BE2C (cell line): ENCODE data around the gene SYT2.
A peak's percentile ranks its signal among the peaks of the same experiment; 100 is the strongest.
"Not testable (repeated sequence)": the region's sequence is repeated elsewhere in the genome, so short reads cannot be mapped to it uniquely, and the experiment has no call there.

ENCODE experiments used
- DNase-seq: peaks from one replicate; pipeline ENCODE4 v3.0.0-alpha.2; 2020
- H3K27me3 ChIP-seq: fragments of 250-450 bp; sonication (Bioruptor Pico); 2 replicates; pipeline ENCODE4 v1.5.1; 2020; ENCODE audit warnings: mild to moderate bottlenecking
- H3K36me3 ChIP-seq: fragments of 250-450 bp; sonication (Bioruptor Pico); 2 replicates; pipeline ENCODE4 v1.5.1; 2020; ENCODE audit warnings: mild to moderate bottlenecking
- H3K4me1 ChIP-seq: fragments of 250-450 bp; sonication (Bioruptor Pico); 2 replicates; pipeline ENCODE4 v1.5.1; 2020
- H3K4me3 ChIP-seq: 2 replicates; pipeline ENCODE4 v1.5.1; 2011; ENCODE audit warnings: low read depth, low read length
- H3K9me3 ChIP-seq: fragments of 250-450 bp; sonication (Bioruptor Pico); 2 replicates; pipeline ENCODE4 v1.5.1; 2020
- TF ChIP-seq, protein P1 (sequence below): IDR thresholded peaks from 2 replicates; pipeline ENCODE4 v1.5.1; 2012; ENCODE audit warnings: mild to moderate bottlenecking, low read depth, low read length

The SYT2 gene

DNA sequence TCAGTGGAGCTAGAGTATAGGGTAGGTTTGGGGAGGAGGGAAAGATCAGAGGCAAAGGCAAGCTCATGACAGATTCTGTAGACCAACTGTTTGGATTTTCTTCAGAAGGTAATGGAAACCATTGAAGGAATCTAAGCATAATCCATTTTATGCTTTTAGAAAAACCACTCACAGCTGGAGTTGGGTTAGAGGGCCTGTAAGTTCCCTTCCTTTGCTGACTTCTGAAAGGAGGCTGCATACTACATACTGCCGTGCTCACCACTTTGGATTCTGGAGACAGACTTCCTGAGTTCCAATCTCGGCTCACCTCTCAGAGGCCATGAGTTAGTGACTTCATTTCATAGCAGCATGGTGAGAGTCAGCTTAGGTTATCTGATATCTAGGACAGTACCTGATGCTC, 6.4 kb upstream of the SYT2 start:
- TF ChIP-seq, protein P1, sequence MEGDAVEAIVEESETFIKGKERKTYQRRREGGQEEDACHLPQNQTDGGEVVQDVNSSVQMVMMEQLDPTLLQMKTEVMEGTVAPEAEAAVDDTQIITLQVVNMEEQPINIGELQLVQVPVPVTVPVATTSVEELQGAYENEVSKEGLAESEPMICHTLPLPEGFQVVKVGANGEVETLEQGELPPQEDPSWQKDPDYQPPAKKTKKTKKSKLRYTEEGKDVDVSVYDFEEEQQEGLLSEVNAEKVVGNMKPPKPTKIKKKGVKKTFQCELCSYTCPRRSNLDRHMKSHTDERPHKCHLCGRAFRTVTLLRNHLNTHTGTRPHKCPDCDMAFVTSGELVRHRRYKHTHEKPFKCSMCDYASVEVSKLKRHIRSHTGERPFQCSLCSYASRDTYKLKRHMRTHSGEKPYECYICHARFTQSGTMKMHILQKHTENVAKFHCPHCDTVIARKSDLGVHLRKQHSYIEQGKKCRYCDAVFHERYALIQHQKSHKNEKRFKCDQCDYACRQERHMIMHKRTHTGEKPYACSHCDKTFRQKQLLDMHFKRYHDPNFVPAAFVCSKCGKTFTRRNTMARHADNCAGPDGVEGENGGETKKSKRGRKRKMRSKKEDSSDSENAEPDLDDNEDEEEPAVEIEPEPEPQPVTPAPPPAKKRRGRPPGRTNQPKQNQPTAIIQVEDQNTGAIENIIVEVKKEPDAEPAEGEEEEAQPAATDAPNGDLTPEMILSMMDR = no peak
- no peak for DNase-seq
- no peaks in the 10 kb centered on the region; the same call in 1 of the 2 replicates for H3K4me1 ChIP-seq
- H3K36me3 ChIP-seq = no peaks in the 10 kb centered on the region
- no peak overlapping the region for H3K4me3 ChIP-seq
- no peaks in the 10 kb centered on the region for H3K9me3 ChIP-seq
- H3K27me3 ChIP-seq = no peaks in the 10 kb centered on the region

GRCh38 chr1:202714202-202714601, 3.9 kb upstream of the SYT2 start:
- not testable (repeated sequence) for DNase-seq, H3K4me1 ChIP-seq

DNA sequence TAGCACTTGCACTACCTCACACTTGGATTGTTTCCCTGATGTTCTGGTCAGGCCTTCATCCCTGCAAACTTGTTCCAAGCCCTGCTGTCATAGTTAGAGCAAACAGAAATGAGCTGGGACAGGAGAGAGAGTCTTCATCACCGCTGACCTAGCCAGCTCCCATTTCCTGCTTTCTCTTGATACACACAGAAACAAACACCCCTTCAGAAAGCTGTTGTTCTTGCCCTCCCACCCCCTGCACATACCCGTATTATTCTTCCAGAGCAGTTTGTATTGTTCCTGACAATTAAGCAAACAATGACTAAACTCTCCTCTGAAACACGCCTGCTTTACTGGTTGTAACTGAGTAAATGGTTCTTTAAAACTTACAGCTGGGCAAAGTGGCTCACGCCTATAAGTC, 2.9 kb upstream of the SYT2 start:
- Histone ChIP-seq H3K4me3 (no peak overlapping the region), H3K36me3 (no peaks in the 10 kb centered on the region), H3K27me3 (peaks cover 21% of the 10 kb centered on the region), H3K4me1 (no peaks in the 10 kb centered on the region; the same call in 1 of the 2 replicates), H3K9me3 (no peaks in the 10 kb centered on the region)
- TF ChIP-seq, protein P1 = no peak
- DNase-seq = no peak

More at GRCh38 chr1:202714202-202714601, 3.9 kb upstream of the SYT2 start:
- not testable (repeated sequence) for H3K9me3 ChIP-seq, H3K36me3 ChIP-seq, H3K4me3 ChIP-seq
- H3K27me3 ChIP-seq = peaks cover 15% of the 10 kb centered on the region

GRCh38 chr1:202711949-202712635, 1.8 kb upstream of the SYT2 start:
- TF ChIP-seq, protein P1 = no peak
- H3K4me1 ChIP-seq = no peaks in the 10 kb centered on the region; the same call in 1 of the 2 replicates
- no peak overlapping the region for H3K4me3 ChIP-seq
- peaks cover 21% of the 10 kb centered on the region for H3K27me3 ChIP-seq
- H3K9me3 ChIP-seq = no peaks in the 10 kb centered on the region
- H3K36me3 ChIP-seq = no peaks in the 10 kb centered on the region
- no peak for DNase-seq

- DNase-seq = peak; percentile 29
- Histone ChIP-seq H3K27me3 (peaks cover 21% of the 10 kb centered on the region), H3K36me3 (no peaks in the 10 kb centered on the region), H3K4me3 (peak overlapping the region; percentile 51), H3K9me3 (no peaks in the 10 kb centered on the region), H3K4me1 (no peaks in the 10 kb centered on the region; the same call in 1 of the 2 replicates)
- TF ChIP-seq, protein P1 = no peak
These were observed 795 bp downstream of the SYT2 start for GRCh38 chr1:202709276-202710041.

DNA sequence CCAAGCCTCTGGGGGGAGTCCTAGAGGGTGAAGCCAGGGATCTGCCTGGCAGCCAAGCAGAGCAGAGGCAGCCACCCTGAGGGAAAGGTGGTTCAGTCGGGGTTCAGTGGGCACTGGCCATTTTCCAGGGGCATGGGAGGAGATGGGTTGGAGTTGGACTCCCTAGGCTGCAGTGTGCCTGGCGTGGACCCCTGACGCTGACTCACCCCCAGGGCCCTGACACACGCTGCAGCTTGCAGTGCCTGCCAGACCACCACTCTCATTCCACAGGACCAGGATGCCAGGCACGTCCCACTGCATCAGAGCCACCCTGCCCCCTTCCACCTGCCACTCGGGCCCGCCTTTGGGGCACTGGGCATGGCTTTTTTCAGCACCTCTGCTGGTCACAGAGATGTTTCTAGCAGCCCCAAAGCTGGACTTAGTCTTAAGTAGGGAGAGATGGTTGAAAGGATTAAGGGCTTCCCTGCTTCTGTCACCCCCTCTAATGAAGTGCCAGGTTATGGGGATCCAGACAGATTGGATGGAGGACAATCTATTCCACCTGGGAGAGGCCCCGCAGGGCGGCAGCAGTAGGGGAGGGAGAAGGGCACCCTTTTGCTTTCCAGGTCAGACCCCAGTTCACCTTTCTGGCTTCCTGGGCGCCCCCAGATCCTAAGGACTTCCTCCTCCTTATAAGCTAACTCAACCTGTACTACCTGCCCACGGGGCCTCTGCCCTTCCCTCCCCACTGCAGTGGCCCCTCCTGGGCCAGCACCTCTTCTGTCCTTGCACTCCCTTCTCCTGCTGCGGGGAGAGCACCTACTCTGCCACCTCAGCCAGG, 1.6 kb downstream of the SYT2 start:
- DNase-seq = no peak
- Histone ChIP-seq H3K27me3 (peaks cover 21% of the 10 kb centered on the region), H3K4me3 (no peak overlapping the region), H3K9me3 (no peaks in the 10 kb centered on the region), H3K36me3 (no peaks in the 10 kb centered on the region), H3K4me1 (no peaks in the 10 kb centered on the region; the same call in 1 of the 2 replicates)
- TF ChIP-seq, protein P1 = no peak
